GM19468 (cell line): ENCODE data around the gene ZEB2.

Experiments
- ATAC-seq: cut with Tn5 transposase; IDR thresholded peaks from one replicate; pipeline ENCODE4 v1.9.1; 2021; ENCODE audit warnings: mild to moderate bottlenecking, moderate library complexity, moderate number of reproducible peaks; ENCODE audit not compliant: unreplicated experiment; ENCODE audit errors: extremely low read depth

The ZEB2 gene

DNA sequence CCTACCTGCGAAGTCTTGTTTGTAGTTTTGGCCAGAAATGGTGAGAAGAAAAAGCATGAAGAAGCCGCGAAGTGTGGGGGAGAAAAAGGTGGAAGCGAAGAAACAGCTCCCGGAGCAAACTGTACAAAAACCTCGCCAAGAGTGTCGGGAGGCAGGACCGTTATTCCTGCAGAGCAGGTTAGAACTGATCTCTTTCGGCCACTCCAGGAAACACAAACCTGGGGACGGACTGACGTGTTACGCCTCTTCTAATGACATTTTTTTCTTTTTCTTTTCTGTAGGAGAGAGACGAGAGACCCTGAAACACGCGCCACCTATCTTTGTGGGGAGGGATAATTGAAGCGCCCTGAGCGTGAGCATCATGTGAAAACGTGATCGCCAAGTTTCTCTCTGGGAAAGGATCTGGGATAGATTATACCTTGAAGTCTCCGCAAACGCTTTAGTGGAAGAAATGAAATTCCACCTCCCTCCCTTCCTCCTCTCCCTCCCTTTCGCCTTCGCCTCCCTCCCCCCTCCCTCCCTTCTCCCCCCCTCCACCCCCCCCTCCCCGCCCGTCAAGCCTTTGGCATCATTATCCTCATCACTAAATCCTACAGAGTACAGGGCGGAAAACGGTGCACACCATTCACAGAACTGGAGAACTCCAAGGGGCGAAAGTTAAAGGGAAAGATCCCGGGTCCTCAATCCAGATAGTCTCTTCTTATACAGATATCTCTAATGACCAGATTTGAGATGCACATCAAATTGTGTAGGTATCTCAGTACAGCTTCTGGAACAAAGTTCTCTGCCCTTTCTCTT, at the start of gene ZEB2:
Gene ZEB2, minus strand, starts transcription at position 186 of the 798 bp plus-strand sequence. CDS start 2,769 bp downstream, outside the sequence.
- ATAC-seq, result no peak

DNA sequence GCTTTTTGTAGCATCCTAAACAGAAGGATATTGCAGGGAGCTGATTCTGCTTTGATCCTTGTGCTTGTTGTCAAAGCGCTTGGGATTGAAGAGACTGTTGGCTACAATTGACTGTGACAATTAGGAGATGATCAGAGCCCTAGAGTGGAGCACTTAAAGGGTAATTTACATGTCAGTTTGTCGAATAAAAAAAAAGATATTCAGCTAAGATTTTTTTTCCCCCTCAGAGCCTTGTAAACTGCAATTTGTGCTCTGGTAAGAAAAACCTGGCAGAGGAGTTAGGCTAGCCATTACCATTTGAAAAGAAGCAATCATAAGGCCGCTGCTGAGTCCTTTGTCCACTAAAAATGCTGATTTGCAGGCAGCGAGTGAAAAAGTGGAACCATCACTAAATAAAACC, 47.8 kb upstream of the ZEB2 start:
- ATAC-seq, result no peak

DNA sequence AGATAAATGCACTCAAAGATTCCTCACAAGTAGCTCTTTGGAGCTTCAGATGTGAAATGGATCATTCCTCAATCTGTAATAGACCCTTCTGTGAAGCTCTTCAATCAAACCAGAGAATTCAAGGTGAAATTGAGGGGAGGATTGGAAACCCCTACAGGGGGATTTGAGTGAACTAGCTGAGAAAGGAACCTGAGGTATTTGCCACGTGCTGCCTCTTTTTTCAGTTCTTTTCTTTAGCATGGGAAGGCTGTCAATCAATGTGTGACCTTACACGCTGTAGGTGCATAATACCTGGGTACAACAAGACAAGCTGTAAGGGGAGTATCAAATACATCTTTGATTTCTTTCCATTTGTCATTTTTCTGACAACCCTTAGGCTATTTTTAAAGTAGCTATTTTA, 46.5 kb upstream of the ZEB2 start:
- no peak for ATAC-seq

DNA sequence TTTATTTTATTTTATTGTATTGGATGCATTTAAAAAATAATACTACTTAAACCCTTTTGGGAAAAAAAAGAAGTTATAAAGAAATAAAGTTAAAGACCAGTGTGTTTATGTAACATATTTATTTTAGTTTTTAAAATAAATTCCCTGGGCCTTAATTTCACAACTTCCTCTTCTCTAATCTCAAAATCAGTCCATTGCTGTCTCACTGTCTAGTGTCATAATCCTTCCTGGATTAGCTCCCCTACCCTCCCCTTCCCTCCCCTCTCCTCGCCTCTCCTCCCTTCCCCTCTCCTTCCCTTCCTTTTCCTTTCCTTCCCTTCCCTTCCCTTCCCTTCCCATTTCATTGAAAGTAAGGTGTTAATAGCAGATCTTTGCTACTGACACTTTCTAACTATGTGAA, 40.3 kb upstream of the ZEB2 start:
- no peak for ATAC-seq

GRCh38 chr2:144559681-144560080, 39.8 kb upstream of the ZEB2 start:
- ATAC-seq, result no peak

DNA sequence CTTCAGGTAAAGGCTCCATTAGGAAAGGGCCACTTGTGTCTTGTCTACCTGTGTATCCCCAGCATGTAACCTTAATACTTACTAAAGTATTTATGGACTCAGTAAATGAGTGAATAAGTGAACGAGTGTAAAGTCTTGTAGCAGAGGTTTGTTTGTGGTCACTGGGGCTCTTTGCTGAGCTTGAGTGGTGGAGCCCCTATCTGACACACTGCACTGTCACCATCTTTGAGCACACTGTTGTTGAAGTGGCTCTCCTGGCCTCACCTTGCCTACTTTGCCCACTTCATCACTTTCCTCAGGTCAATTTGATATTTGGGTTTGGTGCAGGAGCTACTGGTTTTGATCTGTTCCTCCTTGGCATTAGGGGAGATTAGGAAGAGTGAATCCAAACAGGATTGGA, 39.3 kb upstream of the ZEB2 start:
- ATAC-seq, result no peak

- ATAC-seq, result no peak
These were observed 34.7 kb upstream of the ZEB2 start for GRCh38 chr2:144554492-144555210.

DNA sequence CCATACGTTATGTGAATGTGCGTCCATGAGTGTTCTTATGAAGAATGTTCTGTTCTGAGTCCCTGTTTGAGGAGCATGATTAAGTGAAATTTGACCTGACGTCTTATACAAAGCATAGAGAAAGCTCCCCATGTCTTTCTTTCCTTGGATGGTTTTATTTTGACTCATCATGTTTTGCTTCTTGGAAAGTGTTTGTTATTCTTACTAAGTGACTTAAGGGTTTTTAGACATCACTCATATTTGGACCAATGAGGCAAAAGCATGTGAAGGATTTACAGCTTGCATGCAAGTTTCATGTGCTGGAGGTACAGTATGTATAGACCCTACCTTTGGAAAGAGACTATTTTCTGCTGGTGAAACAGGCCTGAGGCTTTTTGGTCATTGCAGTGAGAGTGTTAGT, 33.5 kb upstream of the ZEB2 start:
- ATAC-seq, result no peak

DNA sequence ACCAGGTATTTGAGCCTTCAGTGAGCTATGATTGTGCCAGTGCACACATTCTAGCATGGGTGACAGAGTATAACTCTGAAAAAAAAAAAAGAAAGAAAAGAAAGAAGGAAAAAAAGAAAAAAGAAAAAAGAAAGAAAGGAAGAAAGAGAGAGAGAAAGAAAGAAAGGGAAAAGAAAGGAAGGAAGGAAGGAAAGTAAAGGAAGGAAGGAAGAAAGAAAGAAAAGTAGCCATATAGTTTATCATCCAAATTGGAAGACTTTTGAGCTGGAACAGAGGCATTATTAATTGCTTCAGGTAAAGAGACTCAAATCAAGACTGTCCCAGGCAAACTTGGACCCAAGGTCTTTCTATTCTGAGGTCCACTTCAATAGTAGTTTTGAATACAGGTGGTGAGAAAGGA, 32.9 kb upstream of the ZEB2 start:
- no peak for ATAC-seq

GRCh38 chr2:144550911-144551310, 31.0 kb upstream of the ZEB2 start:
- no peak for ATAC-seq

DNA sequence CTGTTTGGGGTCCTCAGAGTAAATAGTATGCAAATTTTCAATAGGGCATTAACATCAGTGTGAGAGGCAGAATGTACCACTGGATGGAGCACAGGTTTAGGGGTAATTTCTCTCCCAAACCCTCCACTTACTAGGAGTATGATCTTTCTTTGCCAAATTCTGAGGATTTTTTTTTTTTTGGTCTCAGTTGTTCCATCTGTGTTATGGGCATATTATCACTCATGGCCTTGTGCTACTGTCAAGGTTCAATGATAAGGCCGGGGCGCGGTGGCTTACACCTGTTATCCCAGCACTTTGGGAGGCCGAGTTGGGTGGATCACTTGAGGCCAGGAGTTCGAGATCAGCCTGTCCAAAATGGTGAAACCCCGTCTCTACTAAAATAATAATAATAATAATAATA, 30.2 kb upstream of the ZEB2 start:
- no peak for ATAC-seq

DNA sequence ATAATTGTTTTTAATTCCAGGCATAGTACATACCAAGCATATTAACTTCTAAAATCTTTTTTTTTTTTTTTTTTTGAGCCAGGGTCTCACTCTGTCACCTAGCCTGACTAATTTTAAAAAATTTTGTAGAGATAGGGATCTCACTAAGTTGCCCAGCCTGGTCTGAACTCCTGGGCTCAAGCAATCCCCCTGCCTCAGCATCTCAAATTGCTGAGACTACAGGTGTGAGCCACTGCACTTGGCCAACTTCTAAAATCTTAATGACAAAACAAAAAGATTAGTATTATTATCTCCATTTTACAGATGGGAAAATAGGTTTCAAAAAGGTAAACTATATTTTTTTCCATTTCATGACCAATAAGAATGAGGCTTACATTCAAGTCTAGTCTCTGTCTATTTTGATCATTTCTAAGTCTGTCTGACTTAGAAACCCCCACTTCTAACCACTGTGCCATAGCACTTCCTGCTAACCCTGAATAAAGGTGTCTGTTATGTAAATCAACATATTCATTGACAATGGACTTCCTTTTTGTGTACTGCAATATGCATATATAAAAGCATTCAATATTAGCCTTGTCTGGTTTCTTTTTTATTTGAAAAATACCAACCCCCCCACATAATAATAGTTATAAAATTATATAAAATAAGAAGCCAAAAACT, 28.7 kb upstream of the ZEB2 start:
- peak; percentile 79 for ATAC-seq

DNA sequence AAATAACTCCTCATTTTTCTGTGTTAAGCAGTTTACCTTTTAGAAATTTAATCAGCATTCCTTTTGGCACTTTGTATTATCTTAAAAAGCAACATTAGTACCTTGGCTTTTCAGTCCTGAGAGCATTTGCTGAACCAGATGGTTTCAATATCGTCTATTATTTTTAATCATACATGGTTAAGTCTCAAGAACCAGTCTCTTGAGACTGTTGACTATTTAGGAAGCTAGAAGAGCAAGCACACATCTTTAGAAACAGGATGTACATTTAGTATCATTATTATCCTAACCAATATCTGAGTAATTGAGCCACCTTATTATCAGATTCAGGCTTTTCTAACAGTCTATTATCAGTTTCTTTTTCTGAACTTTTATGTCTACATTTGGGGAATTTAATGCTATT, 28.2 kb upstream of the ZEB2 start:
- ATAC-seq, result no peak

GRCh38 chr2:144547494-144547893, 27.6 kb upstream of the ZEB2 start:
- ATAC-seq, result no peak

GRCh38 chr2:144546933-144547332, 27.0 kb upstream of the ZEB2 start:
- no peak for ATAC-seq

GRCh38 chr2:144545787-144546186, 25.9 kb upstream of the ZEB2 start:
- no peak for ATAC-seq

GRCh38 chr2:144544053-144544452, 24.1 kb upstream of the ZEB2 start:
- ATAC-seq, result no peak

- ATAC-seq, result no peak
These were observed 21.5 kb upstream of the ZEB2 start for GRCh38 chr2:144541396-144541795.

- ATAC-seq, result no peak
These were observed 19.4 kb upstream of the ZEB2 start for GRCh38 chr2:144539289-144539782.

- no peak for ATAC-seq
These were observed 15.4 kb upstream of the ZEB2 start for GRCh38 chr2:144535300-144535699.

DNA sequence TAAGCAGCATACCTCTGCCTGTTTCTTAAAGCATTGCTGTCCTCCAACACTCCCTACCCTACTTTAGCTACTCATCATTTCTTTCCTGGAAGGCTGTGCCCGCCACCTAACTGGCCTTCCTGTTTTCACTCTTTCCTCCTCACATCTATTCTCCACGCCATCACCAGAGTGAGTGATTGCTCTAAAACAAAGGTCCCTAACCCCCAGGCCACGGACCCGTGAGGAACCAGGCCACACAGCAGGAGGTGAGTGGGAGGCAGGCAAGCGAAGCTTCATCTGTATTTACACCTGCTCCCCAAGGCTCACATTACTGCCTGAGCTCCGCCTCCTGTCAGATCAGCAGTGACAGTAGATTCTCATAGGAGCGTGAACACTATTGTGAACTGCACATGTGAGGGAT, 13.3 kb upstream of the ZEB2 start:
- no peak for ATAC-seq
